Stimulated activated CD4-positive, alpha-beta T cell treated with anti-CD3 and anti-CD28 coated beads, Interleukin-4, amount 100 ng/mL, for 24 hours (primary cell): ENCODE data around the gene PALLD.

Experiments used
- DNase-seq: peaks from one replicate; pipeline ENCODE4 v3.0.0-alpha.2; 2020

The PALLD gene

DNA sequence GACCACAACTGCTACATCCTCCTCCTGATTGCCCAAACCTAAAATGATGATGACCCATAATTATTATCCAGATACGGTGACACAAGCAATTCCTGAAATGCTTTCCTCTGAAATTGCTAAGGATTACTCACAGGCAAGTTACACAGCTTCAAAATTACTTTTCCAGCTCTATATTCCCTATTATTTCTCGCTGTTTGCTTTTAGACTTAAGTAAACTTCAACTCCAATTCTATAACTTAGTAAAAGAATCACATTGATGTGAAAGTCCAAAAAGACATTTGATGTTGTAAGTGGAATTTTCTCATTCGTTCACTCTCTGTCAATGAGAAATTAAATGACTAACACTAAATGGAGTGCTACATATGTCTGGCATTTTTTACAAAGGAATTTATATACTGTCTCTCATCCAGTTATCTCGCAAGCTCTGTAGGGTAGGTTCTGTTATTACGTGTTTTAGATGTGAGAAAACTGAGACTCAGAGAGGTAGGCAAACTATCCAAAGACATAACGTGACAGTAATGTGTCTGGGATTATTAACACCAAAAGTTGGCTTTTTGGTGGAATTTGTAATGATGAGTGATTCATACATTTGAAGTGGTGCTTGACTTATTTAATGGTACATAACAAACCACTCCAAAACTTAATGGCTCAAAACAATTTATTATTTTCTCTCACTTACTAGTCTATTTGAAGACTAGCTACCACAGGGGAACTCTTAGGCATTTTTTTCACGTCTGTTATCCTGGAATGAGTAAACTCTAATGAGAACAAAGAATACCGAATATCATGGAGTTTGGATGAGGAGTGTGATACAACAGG lies 31.5 kb downstream of the PALLD start:
- DNase-seq = no peak

DNA sequence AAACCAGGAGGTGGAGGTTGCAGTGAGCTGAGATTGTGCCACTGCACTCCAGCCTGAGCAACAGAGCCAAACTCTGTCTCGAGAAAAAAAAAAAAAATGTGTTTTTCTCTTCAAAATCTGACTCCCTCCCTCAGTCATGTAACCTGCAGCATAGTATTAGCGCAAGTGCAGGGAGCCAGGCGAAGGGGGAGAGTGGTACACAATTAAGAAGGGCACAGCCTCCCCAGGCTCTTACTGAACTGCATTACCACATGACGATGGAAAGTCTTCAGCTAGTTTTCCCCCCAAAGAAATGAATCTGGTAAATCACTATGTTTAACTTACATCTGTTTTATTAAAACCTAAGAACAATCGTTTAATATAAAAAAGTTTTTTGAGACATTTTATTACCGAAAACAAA lies 32.4 kb downstream of the PALLD start:
- no peak for DNase-seq

DNA sequence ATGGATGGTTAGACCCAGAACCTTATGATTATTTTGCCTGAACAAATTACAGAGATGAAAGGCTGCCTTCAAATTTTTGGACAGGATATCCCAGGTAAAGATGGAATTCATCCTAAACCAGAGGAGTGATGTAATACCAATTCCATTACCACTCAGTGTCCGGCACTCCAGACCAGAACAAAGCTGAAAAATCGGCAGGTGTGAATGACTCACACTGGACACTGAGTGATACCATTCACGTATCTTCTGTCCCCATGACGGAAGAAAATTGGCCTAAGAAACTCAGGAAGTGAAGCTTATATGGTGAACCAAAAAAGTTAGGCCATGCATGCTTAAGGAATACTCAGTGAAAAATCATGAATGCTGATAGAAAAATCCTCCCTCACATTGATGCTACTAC lies 34.5 kb downstream of the PALLD start:
- no peak for DNase-seq

DNA sequence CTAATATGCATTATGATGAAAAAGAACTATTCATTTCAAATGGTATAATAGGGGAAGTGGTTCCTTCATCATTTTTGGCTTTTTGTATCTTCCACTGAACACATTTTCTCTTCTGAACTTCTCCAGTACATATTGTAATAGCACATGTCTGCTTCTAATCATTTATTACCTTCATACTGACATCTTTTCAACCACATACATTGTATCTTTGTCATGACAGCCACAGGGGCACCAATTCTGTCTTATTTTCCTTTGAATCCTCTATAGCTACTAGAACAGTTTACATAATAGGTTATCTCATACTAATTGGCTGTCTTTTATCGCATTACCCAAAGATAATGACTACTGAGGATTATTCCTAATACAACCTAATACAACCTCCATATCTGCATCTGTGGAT lies 37.7 kb downstream of the PALLD start:
- no peak for DNase-seq

DNA sequence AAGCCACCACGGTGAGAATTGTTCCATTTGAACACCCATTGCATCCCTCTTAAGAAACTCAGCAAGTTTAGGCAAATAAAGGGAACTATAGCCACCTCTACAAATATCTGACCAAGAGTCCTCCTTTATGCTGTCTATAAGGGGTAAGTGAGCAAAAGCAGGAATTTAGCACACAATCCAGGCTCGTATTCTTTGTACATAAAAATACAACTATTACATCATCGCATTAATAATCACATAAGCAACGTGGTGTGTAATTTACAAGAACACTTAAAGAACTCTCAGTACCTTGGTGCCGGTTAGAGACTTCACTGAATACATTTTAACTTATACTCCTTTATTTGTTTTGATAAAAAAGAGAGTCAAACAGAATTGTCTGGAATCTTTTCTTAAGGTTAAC lies 38.8 kb downstream of the PALLD start:
- no peak for DNase-seq

DNA sequence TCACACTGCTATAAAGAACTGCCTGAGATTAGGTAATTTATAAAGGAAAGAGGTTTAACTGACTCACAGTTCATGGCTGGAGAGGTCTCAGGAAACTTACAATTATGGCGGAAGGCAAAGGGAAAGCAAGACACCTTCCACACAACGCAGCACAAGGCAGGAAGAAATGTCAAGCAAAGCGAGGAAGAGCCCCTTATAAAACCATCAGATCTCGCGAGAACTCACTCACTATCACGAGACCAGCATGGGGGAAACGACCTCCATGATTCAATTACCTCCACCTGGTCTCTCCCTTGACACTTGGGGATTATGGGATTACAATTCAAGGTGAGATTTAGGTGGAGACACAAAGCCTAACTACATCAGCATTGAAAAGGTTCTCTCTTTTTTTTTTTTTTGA lies 39.6 kb downstream of the PALLD start:
- DNase-seq = no peak

DNA sequence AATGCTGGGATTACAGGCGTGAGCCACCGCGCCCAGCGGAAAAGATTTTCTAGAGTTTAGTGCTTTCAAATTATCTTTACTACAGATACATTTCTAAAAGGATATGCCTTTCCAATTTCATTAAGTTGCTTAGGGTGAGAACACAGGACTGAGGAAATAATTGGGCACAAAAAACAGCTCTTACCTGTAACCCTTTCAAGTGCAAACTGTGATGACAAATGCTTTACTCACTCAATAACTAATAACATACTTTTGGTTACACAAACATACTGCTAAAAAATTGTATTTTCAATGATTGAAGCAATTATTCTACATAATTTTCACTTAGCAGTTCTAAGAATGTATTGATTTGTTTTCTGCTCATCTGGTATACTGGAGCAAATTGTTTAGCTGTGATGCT lies 40.2 kb downstream of the PALLD start:
- DNase-seq = no peak

DNA sequence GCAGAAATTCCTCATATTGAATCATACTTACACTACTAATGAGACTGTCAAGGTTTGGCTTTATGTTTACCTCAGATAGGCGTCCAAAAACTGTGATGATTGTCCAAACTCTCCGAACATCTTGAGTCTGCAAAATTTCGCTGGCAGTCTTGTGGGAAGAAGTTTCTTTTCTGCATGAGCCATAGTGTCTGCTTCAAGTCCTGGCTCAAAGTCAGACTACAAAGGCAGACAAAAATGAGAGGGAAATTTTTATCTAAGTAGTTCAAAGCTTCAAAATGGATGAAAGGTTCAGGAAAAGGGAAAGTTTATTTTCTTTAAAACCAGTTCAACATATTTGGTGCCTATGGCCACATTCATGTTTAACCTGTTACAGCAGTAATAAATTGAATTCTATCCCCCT lies 40.7 kb downstream of the PALLD start:
- DNase-seq = no peak

DNA sequence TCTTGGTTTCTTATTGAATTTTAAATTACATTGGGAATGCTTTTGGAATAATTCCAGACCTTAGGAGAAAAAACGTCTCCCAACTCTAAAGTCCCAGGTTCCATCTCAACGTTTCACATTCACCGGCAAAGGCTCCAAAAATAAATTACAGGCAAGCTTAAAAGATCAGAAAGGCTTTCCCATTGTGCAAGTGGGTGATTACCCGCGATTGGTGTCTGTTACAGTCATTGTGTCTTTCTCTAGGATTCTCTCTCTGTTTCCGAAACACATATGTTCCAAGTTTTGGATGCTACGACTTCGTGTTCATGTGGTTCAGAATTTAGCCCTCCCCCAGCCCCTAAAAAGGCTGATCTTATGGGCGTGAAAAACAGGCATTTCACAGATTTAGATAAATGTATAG lies 41.8 kb downstream of the PALLD start:
- no peak for DNase-seq

DNA sequence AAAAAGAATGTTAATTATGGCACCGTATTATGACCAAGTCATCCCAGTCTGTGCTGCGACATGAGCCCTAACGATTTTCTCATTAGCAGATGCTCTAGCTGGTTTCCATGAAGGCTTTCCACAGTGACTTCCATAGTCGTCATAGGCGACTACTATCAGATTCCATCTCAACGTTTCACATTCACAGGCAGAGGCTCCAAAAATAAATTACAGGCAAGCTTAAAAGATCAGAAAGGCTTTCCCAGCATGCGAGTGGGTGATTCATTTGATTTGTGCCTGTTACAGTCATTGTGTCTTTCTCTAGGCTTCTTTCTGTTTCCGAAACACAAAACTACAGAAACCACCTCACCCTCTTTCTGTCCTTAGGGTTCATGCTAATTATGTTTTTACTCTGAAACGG lies 43.2 kb downstream of the PALLD start:
- DNase-seq = no peak

DNA sequence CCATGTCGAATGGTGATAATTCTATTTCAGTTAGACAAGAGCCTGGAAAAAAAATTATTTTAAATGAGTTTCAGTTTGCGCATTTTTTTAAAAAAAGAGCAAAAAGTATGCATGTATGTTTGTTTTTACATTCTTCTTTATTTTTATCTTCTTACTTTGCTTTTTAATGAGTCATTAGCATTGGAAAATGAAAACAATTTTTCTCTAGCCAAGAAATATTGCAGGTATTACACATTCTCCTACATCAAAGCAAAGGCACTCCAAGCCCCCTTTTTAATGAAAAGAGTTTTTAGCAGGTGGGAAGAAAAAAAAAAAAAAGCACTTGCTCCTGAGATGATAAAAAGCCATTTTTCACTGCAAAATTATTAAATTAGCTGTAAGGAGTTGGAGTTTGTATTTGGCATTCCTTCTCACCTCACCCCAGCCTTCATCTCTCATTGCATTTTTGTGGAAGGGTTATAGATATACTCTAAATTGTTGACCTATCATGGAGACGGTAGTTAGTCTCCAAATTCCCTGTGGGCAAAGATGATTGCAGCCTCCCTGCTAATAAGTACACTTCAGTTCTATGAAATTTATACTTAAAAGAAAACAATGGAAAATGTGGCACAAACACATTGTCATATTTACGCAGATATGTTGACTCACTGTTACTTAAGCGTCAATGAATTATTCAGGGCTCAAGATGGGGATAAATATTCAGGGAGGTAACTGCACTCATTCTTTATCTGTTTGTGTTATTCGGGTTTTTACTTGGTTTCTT lies 43.8 kb downstream of the PALLD start:
- DNase-seq = no peak

DNA sequence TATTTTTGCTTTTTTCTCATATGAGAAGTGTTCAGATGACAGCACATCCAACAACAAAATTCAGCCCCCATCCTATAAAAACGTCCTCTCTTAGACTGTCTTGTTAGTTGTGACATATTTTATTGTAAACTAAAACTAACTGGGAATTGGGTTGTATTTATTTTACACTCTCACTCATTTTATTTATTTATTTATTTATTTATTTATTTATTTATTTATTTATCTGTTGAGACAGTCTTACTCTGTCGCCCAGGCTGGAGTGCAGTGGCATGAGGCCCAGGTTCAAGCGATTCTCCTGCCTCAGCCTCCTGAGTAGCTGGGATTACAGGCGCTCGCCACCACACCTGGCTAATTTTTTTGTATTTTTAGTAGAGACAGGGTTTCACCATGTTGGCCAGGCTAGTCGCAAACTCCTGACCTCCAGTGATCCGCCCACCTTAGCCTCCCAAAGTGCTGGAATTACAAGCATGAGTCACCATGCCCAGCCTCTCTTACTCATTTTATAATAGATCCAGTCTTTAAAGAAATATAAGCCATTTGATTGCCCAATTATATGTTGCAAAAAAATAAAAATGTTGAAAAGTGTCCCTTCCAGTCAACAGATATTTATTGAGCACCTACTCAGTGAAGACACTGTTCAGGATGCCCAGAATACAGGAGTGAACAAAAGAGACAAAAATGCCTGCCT lies 44.6 kb downstream of the PALLD start:
- DNase-seq = no peak

DNA sequence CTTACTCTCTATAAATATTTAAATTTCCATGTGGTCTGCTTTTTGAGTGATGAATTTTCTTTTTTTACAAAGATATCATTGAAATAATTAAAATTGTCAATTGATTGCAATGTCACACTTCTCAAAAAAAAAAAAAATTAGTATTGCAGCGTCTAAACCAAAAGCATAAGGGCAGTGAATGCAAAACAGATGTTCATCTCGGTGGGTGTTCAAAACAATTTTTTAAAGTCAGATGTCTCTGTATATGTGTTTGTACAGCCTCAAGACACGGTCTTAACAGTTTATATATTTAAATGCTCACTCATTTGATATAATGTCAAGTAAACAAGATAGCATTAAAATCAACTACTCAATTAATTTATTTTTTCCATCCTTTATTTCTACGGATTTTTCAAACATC lies 52.3 kb downstream of the PALLD start:
- DNase-seq = no peak

DNA sequence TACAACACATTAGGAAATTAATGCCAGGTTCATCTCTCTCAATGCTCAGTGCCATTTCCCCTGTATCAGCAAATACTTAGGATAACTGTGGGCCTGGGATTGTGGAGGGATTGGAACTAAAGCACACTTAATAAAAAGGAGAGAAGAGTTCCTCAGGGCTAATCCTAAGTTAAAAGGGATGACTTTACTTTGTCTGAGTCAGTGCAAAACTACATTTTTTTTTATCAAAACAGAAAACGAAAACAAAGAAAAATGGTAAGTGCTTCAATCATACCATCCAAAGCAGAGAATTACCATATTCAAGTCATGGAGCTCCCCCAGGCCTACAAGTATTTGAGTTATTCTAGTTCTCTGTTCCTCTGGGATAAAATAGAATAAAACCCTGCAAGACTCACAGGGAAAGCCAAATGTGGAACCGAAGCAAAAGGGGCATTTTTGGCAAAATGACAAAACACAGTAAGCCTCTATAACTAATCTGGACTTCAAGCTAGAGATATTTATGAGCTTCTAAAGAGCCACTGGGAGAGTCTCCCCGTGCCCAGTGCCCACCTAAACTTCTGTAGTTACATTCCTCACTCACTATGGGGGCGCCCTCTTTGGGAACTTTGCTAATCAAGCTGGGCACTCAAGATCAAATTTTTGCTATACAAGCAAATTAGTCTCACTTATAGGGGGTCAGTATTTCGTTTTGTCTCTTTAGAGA lies 53.4 kb downstream of the PALLD start:
- no peak for DNase-seq

DNA sequence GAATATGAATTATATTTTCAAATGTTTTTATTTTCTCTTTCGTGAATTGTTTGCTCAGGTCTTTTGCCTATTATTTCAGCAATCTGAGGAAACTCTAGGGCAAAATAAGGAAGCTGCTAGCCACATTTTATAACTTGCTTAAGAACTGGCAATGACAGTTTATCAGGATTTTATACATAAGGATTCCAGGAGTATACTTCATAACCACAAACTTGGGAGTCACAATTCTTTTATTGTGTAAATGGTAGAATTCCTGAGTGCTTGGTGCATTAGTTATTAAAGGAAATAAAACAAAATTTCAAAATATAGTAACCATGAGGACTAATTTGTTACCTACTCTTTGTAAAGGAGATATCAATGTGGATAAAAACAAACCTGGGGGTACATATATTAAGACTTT lies 54.4 kb downstream of the PALLD start:
- DNase-seq = no peak

DNA sequence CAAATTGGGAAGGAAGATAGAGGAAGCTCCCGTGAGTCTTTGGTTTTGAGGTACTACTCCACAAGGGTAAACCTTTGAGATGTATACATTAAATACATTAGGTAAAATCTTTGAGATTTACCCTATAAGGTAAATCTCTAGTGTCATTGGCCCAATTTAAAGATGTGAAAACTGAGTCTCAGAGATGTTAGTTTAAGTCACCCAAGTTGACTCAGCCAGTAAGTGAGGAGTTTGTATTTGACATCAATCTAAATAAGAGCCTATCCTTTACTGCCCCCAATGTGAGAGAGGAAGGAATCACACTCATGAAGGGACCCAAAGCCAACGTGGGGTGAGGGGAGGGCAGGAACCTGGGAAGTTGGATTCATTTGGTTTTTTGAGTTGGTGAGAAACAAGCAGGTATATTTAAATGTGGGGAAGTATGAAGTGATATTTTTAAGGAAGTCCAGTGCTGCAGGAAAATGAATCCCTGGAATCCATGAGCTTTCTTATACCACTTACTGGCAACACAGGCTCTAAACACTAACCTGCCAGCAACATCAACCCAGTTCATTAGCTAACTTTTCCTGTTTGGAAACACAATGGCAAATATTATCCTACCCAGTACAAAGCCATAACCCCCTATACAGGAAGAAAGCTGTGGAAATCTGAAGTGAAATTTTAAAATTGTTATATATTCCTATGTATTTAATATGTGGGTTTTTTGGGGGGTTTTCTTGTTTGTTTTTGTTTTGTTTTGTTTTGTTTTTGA lies 55.3 kb downstream of the PALLD start:
- no peak for DNase-seq

DNA sequence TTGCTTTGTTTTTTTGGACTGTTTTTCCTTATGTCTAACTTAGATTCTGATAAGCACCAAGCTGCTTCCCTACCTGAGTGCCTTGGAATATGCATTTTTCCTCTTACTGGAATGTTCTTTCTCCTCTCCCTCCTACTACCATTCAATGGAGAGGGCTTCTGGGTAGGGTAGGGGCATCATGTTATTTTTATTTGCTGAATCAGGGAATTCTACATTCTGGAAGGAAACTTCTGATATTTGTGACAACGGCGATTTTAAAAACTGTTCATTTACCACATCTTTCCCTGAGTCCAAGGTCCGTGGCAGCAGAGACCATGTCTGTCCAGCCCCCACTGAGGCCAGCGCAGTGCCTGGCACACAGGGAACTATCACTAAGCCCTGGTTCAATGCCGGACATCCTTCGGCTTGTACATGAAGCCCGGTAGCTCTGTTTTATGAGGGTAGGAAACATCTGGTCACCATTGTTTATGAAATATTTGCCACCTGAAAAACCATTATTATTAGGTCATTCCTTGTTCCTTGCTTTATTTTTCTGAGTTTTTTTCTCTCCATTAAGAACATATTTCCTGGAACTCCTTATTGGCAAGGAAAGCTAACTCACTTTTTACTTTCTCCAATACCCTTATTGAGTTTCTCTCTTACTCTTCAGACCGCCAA lies 57.0 kb downstream of the PALLD start:
- DNase-seq = no peak

DNA sequence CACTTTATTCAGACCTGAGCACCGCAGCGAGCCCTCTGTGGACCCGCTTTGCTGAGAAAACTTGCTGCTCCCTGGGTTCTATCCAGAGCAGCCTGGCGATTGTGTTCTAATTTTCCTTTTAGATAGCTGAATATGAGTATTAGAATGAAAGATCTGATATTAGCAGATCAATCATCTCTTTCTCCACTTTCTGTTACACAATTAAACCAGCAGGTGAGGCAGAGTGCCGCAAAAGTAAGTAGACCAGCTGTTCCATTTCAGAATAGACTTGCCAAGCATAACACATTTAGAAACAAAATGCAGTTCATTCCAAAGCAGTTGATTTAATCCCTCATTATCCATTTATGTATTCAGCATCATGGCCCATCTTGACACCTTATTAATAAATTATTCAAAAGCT lies 58.6 kb downstream of the PALLD start:
- DNase-seq = no peak

DNA sequence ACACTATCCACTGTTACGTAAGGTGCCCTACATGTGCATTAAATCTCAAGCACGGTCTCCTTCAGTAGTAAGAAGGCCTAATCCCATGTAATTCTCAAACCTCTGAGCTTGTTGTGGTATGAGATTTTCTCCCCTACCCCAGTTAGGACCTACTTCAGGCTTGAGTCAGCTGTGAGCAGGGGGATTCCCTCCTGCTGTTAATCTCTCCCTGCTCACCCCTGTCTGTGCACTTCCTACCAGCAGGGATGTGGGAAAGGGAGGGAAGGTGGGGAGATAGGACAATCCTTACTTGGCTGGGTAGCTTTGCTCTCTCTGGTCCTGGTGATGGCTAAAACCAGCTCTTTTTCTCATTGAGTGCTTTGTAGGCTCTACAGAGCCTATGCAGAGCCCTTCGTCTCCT lies 60.8 kb downstream of the PALLD start:
- DNase-seq = no peak

DNA sequence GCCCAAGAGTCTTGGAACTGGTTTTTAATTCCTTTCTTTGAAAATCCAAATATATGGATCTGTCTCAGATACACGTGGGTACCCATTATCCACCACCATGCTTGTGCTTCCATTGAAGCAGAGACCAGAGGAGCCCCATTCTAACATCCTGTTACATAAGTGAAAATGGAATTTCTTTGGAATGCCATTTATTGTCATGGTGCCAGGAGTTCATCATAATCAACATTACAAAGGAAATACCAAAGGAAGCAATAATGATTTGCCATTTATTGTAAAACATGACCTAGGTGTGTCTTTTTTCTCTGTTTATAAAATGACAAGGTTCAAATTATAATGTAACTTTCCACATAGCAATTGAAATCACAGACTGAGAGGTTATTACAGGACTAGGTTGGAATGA lies 61.7 kb downstream of the PALLD start:
- DNase-seq = no peak

DNA sequence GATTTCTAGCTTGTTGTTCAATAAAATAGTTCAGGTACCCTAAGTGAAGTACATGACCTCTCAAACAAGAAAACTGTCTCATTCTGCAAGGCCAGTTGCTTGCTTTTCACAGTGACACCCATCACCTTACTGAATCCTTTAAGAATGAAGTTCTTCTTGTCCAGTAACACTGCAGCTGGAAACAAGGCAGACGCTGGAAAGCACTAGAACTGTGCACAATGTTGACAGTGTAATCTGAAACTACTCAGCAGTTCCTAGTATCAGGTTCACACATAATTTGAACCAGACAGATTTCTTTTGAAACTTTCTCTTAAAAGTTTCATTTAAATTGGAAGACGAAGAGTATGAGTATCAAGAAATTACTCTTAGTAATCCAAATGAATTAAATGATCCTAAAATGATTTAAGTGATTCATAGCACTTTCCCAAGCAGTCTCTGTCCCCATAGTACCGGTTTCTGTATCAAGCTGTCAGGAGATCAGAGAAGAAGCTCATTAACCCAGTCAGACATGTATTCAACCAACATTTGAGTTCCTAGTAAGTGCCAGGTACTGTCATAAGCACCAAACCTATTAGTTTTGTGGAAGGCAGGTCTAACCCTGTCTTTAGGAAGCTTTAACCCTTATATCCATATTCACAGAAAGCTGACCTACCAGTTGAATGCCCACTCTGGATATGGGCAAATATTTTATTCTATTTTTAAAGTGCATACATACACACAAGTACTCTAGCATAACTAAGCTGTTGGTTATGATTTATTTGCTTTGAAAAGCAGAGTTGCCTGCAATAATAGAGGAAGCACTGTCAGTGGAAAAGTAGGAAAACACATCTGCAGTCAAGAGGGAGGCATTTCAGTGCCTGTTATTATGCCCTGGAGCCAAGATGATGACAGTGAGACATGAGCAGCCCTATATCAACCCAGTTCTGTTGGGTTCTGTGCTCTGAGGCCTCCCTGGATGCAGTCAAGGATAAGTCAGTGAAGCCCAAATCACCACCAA lies 63.6 kb downstream of the PALLD start:
- DNase-seq = no peak
